ENCODE results near the gene PIP5K1C. TPM values are rescaled to one million over a fixed set of nuclear protein-coding genes. Genes with fewer than 3 reads are reported as not detected.
"Not testable (repeated sequence)": the region's sequence is repeated elsewhere in the genome, so short reads cannot be mapped to it uniquely, and the experiment has no call there.

The PIP5K1C gene
- total and polyA plus RNA-seq, 8 donors: 8.6 to 164 (median 25.6) TPM

GRCh38 chr19:3589439-3589838, 110.8 kb downstream of the PIP5K1C start:
- TF ChIP-seq CTCF (IDR thresholded peaks at IDR 0.05) (no peak), EP300 (IDR thresholded peaks at IDR 0.05) (no peak), POLR2AphosphoS5 (IDR thresholded peaks at IDR 0.05) (no peak), POLR2A (IDR thresholded peaks at IDR 0.05) (no peak)
- Histone ChIP-seq H3K36me3 (no peaks in the 10 kb centered on the region), H3K4me3 (no peak overlapping the region), H3K27ac (no peak overlapping the region), H3K27me3 (peaks cover 2 to 30% (median 18%) of the 10 kb centered on the region in 3 donors), H3K9me3 (no peaks in the 10 kb centered on the region), H3K4me1 (peaks cover 14 to 23% (median 21%) of the 10 kb centered on the region in 4 donors)
- DNase-seq: no peak
- 83 to 86% (median 84%) methylated on average over 10 to 11 of the region's 11 CpGs for WGBS, 5 donors
- intact Hi-C loops (cut with DNase I; ENCODE audit: low total_unique reads): no loop called here

GRCh38 chr19:3586707-3587346, 113.4 kb downstream of the PIP5K1C start:
- peaks cover 2 to 31% (median 18%) of the 10 kb centered on the region in 3 donors for H3K27me3 ChIP-seq
- H3K36me3 ChIP-seq: no peaks in the 10 kb centered on the region
- H3K4me1 ChIP-seq: peaks cover 14 to 23% (median 21%) of the 10 kb centered on the region in 4 donors
- DNase-seq: peak; percentile 34 to 75
- no peak for TF ChIP-seq CTCF (IDR thresholded peaks at IDR 0.05)
- TF ChIP-seq POLR2AphosphoS5 (IDR thresholded peaks at IDR 0.05): no peak
- TF ChIP-seq EP300 (IDR thresholded peaks at IDR 0.05): no peak
- no peak for TF ChIP-seq POLR2A (IDR thresholded peaks at IDR 0.05)
- intact Hi-C loops (cut with DNase I; ENCODE audit: low total_unique reads): no loop called here
- H3K4me3 ChIP-seq: no peak overlapping the region
- WGBS, 5 donors: 43 to 66% (median 55%) methylated on average over 17 to 31 of the region's 31 CpGs
- H3K27ac ChIP-seq: peak overlapping the region in 1 of 5 donors; percentile 44
- no peaks in the 10 kb centered on the region for H3K9me3 ChIP-seq

GRCh38 chr19:3586127-3586626, 114.1 kb downstream of the PIP5K1C start:
- WGBS, 5 donors: 25 to 58% (median 27%) methylated on average over 10 to 16 of the region's 16 CpGs
- Histone ChIP-seq H3K9me3 (no peaks in the 10 kb centered on the region), H3K27me3 (peaks cover 2 to 31% (median 18%) of the 10 kb centered on the region in 3 donors), H3K36me3 (no peaks in the 10 kb centered on the region), H3K4me1 (peaks cover 14 to 23% (median 21%) of the 10 kb centered on the region in 4 donors), H3K27ac (peak overlapping the region in 1 of 5 donors; percentile 42), H3K4me3 (peak overlapping the region; percentile 27 to 47 (median 37))
- TF ChIP-seq POLR2A (IDR thresholded peaks at IDR 0.05) (no peak), POLR2AphosphoS5 (IDR thresholded peaks at IDR 0.05) (no peak), CTCF (IDR thresholded peaks at IDR 0.05) (peak in 2 of 7 experiments; percentile 39 to 40), EP300 (IDR thresholded peaks at IDR 0.05) (no peak)
- DNase-seq: peak in 1 of 2 donors; percentile 39
- intact Hi-C loops (cut with DNase I; ENCODE audit: low total_unique reads): no loop called here

- Histone ChIP-seq H3K4me1 (peaks cover 14 to 26% (median 21%) of the 10 kb centered on the region in 4 donors), H3K4me3 (peak within 1 kb of the TSS; percentile 27 to 47 (median 37)), H3K27me3 (peaks cover 2 to 31% (median 18%) of the 10 kb centered on the region in 3 donors), H3K9me3 (no peaks in the 10 kb centered on the region), H3K36me3 (no peaks in the 10 kb centered on the region), H3K27ac (peak within 1 kb of the TSS in 2 of 5 donors; percentile 21 to 42)
- peak in 1 of 2 donors; percentile 26 for DNase-seq
- intact Hi-C loops (cut with DNase I; ENCODE audit: low total_unique reads): no loop called here
- WGBS, 5 donors: 2 to 30% (median 7%) methylated on average over 2 to 78 of the region's 84 CpGs
- TF ChIP-seq EP300 (IDR thresholded peaks at IDR 0.05) (no peak), POLR2AphosphoS5 (IDR thresholded peaks at IDR 0.05) (no peak), CTCF (IDR thresholded peaks at IDR 0.05) (no peak), POLR2A (IDR thresholded peaks at IDR 0.05) (no peak)
These were observed 114.8 kb downstream of the PIP5K1C start, which contains the start of gene GIPC3 for GRCh38 chr19:3585301-3586126. Gene GIPC3 (plus strand): TSS chr19:3585478. CDS start chr19:3585598, 120 bp downstream.

GRCh38 chr19:3584036-3584802, 116.0 kb downstream of the PIP5K1C start:
- 79 to 90% (median 83%) methylated on average over 15 of the region's 15 CpGs for WGBS, 5 donors

GRCh38 chr19:3581792-3582191, 118.5 kb downstream of the PIP5K1C start:
- intact Hi-C loops (cut with DNase I; ENCODE audit: low total_unique reads): not testable (repeated sequence)
- 76 to 85% (median 82%) methylated on average over 4 of the region's 4 CpGs for WGBS, 5 donors

More at GRCh38 chr19:3584036-3584802, 116.0 kb downstream of the PIP5K1C start:
- H3K4me1 ChIP-seq: peaks cover 14 to 29% (median 21%) of the 10 kb centered on the region in 4 donors
- H3K27ac ChIP-seq; H3K9me3 ChIP-seq; DNase-seq; intact Hi-C loops (cut with DNase I; ENCODE audit: low total_unique reads); H3K36me3 ChIP-seq; H3K4me3 ChIP-seq: not testable (repeated sequence)
- H3K27me3 ChIP-seq: peaks cover 2 to 31% (median 18%) of the 10 kb centered on the region in 3 donors

More at GRCh38 chr19:3581792-3582191, 118.5 kb downstream of the PIP5K1C start:
- H3K4me3 ChIP-seq, H3K9me3 ChIP-seq, H3K27ac ChIP-seq, DNase-seq: not testable (repeated sequence)
- peaks cover 0 to 12% (median 3%) of the 10 kb centered on the region in 4 donors for H3K36me3 ChIP-seq
- H3K27me3 ChIP-seq: peaks cover 2 to 30% (median 18%) of the 10 kb centered on the region in 3 donors
- peaks cover 11 to 30% (median 17%) of the 10 kb centered on the region in 4 donors for H3K4me1 ChIP-seq
